IgD-negative memory B cell (primary cell): ENCODE data around the gene CAPRIN2. TPM values are rescaled to one million over a fixed set of nuclear protein-coding genes. Genes with fewer than 3 reads are reported as not detected.

ENCODE experiments used
- H3K27ac Mint-ChIP-seq, 3 donors: one replicate each; pipeline ENCODE4 v1.8.0; 2020 to 2022; ENCODE audit warnings: mild to moderate bottlenecking in 3 of 3, mixed read lengths in 3 of 3, moderate library complexity in 1 of 3
- H3K27me3 Mint-ChIP-seq: one replicate; pipeline ENCODE4 v1.8.0; 2021; ENCODE audit warnings: mixed read lengths
- H3K36me3 Mint-ChIP-seq: one replicate; pipeline ENCODE4 v1.8.0; 2020; ENCODE audit warnings: mild to moderate bottlenecking, mixed read lengths
- H3K4me1 Mint-ChIP-seq, 3 donors: one replicate each; pipeline ENCODE4 v1.8.0; 2020 to 2022; ENCODE audit warnings: mixed read lengths in 3 of 3, mild to moderate bottlenecking in 1 of 3
- H3K4me3 Mint-ChIP-seq, 4 donors: one replicate each; pipeline ENCODE4 v1.8.0; 2020 to 2022; ENCODE audit warnings: mild to moderate bottlenecking in 4 of 4, mixed read lengths in 4 of 4, moderate library complexity in 3 of 4
- H3K9me3 Mint-ChIP-seq, 3 donors: one replicate each; pipeline ENCODE4 v1.8.0; 2020 to 2021; ENCODE audit warnings: mixed read lengths in 3 of 3, mild to moderate bottlenecking in 1 of 3
- polyA plus RNA-seq: library from polyadenylated mRNA; unstranded; fragments of 300-500 nt; fragmentation: Illumina TruSeq; gene quantifications from one replicate; pipeline ENCODE4 v1.2.3, GENCODE V29; 2021

The CAPRIN2 gene
- polyA plus RNA-seq, result 14.6 TPM

DNA sequence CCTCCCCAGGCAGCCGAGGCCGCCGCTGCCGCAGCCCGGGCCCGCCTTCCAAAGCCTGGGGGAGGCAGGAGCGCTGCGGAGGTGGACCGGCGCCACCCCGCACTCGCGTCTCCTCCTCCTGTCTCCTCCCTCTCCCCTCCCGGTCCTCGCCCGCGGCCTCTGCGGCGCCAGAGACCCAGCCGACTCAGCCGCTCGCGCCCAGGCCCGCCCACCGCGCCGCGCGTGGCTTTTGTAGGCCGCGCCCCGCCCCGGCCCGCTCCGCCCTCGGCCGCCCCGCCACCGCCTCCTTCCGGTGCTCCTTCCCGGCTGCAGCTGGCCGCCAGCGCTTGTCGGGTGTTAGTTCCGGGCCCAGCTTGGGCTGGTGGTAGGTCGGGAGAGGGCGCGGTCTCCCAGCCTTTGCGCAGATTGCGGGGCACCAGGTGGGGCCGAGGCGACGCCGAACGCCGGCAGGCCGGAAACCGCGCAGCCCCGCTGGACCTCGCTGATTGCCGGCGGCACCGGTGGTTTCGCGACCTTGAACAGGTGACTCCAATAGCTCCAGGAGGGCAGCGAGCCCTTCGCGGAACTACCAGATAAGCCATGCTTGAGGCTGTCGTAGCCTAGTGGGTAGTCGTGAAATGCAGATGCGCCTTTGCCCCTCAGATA, at the start of gene CAPRIN2:
CAPRIN2 (minus strand) TSS at position 202 of the 645 bp plus-strand sequence. CDS start 1,431 bp downstream, outside the sequence.
- Mint-ChIP-seq H3K4me3 (peak within 1 kb of the TSS; percentile 91 to 99 (median 98)), H3K36me3 (no peaks in the 10 kb centered on the region)

DNA sequence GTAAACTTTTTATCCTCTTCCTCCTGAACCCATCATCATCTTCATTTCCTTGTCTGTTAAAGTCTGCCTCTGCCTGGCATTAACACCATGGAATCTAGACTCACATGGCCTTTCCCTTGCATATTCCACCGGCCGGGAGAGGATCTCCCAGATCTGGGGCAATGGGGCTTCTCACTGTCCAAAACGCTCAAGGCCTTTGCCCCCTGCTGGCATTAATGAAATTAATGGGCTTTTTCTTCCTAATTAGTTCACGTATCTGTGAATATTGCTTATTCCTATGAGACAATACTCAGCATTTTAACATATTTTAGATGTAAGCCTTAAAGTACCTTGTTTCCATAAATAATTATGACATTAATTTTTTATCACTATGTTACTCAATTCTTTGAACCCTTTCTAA, 42.9 kb upstream of the CAPRIN2 start:
- no peaks in the 10 kb centered on the region for H3K9me3 Mint-ChIP-seq
- no peak overlapping the region for H3K27ac Mint-ChIP-seq
- H3K36me3 Mint-ChIP-seq, result no peaks in the 10 kb centered on the region
- peak overlapping the region in 1 of 4 donors; percentile 72 for H3K4me3 Mint-ChIP-seq
- peaks cover 24% of the 10 kb centered on the region for H3K27me3 Mint-ChIP-seq
- H3K4me1 Mint-ChIP-seq, result peaks cover 5 to 7% (median 6%) of the 10 kb centered on the region in 3 donors

More for the DNA sequence above, at the start of gene CAPRIN2:
- Mint-ChIP-seq H3K9me3 (no peaks in the 10 kb centered on the region), H3K4me1 (peaks cover 20 to 25% (median 23%) of the 10 kb centered on the region in 3 donors), H3K27me3 (no peaks in the 10 kb centered on the region), H3K27ac (peak within 1 kb of the TSS; percentile 91 to 94 (median 91))

DNA sequence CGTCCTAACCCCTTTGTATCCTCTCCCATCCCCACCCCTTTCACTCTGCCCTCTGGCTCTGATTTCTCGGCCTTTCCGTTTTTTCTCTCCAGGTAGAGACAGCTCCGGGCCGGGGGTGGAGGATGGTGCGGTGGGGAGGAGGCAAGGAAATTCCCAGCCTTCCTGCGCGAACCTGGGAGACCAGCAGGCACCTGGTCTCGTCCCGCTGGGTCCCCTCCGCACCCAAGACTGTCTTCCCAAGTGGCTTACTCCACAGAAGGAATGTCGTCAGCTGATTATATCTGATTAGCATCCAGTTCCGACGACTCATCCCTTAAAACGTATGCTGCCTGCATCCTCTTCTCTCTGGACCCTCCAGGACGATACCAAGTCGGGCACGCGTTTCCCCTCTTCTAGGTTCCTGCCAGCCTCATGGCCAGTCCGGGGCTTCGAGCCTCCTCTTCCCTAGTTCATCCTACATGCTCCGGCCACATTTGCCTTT, 42.2 kb upstream of the CAPRIN2 start:
- Mint-ChIP-seq H3K4me1 (peaks cover 5 to 7% (median 6%) of the 10 kb centered on the region in 3 donors), H3K9me3 (no peaks in the 10 kb centered on the region), H3K27me3 (peaks cover 24% of the 10 kb centered on the region), H3K27ac (no peak overlapping the region), H3K4me3 (peak overlapping the region in 3 of 4 donors; percentile 44 to 84 (median 48)), H3K36me3 (no peaks in the 10 kb centered on the region)

DNA sequence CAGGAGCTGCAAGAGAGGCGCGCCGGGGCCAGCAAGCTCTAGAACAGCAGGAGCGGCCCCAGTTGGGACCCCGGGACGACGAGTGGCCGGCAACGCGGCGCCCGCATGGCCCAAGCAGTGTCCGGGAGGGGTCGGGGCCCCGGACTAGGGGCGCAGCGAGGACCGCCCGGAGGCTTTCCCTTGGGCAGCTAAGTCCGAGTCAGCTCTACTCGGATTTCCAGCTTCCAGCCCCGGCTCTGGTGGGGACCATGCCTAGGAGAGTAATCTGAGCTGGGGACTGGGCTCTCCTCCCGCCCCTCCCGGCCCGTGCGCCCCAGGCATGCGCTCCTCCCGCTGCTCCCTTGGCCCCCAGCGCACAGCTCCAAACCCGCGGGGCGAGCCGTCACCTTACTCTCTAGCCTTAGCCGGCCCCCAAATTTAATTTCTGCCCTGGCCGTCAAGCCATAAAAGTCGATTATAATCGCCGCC, 41.6 kb upstream of the CAPRIN2 start:
- H3K27ac Mint-ChIP-seq, result no peak overlapping the region
- H3K27me3 Mint-ChIP-seq, result peaks cover 24% of the 10 kb centered on the region
- H3K36me3 Mint-ChIP-seq, result no peaks in the 10 kb centered on the region
- H3K4me1 Mint-ChIP-seq, result peaks cover 5 to 7% (median 6%) of the 10 kb centered on the region in 3 donors
- peak overlapping the region in 3 of 4 donors; percentile 72 to 84 (median 81) for H3K4me3 Mint-ChIP-seq
- H3K9me3 Mint-ChIP-seq, result no peaks in the 10 kb centered on the region

- Mint-ChIP-seq H3K27me3 (peaks cover 24% of the 10 kb centered on the region), H3K9me3 (no peaks in the 10 kb centered on the region), H3K4me1 (peaks cover 5 to 7% (median 6%) of the 10 kb centered on the region in 3 donors), H3K36me3 (no peaks in the 10 kb centered on the region), H3K27ac (no peak overlapping the region), H3K4me3 (peak overlapping the region; percentile 32 to 81 (median 72))
These were observed 40.9 kb upstream of the CAPRIN2 start for GRCh38 chr12:30795410-30796312.

DNA sequence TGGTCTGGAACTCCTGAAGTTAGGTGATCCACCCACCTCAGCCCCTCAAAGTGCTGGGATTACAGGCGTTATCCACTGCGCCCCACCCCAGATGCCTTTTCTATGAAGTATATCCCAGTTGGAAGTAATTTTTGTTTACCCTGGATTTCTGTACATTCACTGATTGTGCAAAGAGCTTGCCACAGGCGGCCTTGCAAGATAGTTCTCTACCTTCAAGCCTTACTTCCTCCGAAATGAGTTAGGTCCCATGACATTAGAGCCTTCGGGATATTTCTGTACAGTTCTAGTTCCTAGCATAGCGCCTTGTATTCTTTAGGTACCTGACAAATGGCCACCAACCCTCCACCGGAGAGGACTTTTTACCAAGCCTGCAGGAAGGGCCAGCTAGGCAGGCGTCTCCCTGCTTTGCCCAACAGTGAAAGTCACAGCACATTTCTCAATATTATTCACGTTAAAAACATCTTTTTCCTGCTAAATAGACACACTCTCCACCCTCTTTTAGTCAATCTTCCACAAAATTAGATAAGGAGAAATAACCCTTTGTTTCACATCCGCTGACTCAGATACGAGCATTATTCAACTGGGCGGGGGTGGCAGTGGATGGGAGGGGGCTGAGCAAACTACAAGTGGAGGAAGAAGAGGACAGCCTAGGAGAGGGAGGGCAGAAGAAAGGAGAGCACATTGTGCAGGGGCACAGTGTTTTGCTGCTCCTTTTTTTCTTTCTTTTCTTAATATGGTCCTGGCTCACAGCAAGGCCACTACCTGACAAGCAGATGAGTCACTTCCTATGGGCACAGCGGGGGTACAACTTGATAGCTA, 40.0 kb upstream of the CAPRIN2 start:
- no peaks in the 10 kb centered on the region for H3K9me3 Mint-ChIP-seq
- peaks cover 24% of the 10 kb centered on the region for H3K27me3 Mint-ChIP-seq
- peaks cover 5 to 7% (median 6%) of the 10 kb centered on the region in 3 donors for H3K4me1 Mint-ChIP-seq
- H3K4me3 Mint-ChIP-seq, result peak overlapping the region in 3 of 4 donors; percentile 8 to 65 (median 58)
- H3K36me3 Mint-ChIP-seq, result no peaks in the 10 kb centered on the region
- no peak overlapping the region for H3K27ac Mint-ChIP-seq

DNA sequence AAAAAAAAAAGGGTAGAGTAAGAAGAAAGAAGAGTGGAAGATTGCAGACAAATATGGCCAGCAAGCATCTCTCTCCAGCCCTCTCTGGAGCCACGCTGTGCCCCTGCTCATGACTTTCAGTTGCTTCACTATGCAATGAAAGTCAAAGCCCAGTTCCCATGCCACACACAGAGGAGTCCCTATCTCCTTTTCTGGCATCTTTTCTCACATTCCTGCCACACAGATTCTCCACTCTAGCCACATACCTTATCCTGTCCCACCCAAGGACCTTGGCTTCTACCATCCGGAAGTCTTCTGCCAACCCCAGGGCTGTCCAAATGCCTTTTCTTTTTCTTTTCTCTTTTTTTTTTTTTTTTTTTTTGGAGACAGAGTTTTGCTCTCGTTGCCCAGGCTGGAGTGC, 39.3 kb upstream of the CAPRIN2 start:
- H3K27me3 Mint-ChIP-seq, result peaks cover 22% of the 10 kb centered on the region
- H3K4me1 Mint-ChIP-seq, result peaks cover 5 to 7% (median 6%) of the 10 kb centered on the region in 3 donors
- H3K4me3 Mint-ChIP-seq, result no peak overlapping the region
- no peaks in the 10 kb centered on the region for H3K9me3 Mint-ChIP-seq
- H3K36me3 Mint-ChIP-seq, result no peaks in the 10 kb centered on the region
- no peak overlapping the region for H3K27ac Mint-ChIP-seq

DNA sequence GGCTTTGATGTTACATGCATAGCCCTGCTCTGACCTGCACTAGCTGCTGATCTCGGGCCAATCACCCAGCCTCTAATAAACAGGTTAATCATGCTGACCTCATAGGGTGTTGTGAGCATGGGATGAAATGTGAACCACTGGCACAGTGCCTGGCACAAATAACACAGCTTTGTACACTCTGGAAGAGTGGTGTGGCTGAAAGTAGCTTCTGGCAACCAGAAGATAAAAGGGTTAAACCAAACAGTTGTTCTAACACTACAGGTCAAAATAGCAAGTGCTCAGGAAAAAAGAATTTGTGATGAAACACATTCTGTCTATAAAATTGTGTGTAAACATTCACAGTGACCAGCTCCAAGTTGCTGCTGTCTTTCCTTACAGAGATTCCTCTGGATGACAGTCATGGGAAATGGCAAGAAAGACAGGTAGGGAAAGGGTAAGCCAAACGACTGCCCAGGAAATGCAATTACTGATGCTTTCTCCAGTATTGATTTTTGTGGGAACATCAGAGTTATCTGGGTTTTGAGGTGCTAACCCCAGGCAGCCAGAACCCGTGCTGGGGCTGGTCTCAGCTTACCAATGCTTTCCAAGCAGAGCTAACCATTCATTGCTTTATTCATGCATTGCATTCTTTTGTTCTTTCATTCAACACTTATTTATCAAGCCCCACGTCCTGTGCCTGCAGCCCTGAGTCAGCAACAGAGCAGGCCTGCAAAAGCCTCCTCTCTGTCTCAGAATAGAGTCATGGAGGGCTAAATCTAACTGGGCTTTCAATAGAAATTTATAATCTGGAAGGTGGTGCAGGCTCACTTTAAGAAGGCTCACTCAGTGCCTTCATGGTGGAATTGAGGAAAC, 38.1 kb upstream of the CAPRIN2 start:
- Mint-ChIP-seq H3K4me1 (peaks cover 5 to 7% (median 6%) of the 10 kb centered on the region in 3 donors), H3K9me3 (no peaks in the 10 kb centered on the region), H3K36me3 (no peaks in the 10 kb centered on the region), H3K27me3 (peaks cover 19% of the 10 kb centered on the region), H3K27ac (no peak overlapping the region), H3K4me3 (no peak overlapping the region)

DNA sequence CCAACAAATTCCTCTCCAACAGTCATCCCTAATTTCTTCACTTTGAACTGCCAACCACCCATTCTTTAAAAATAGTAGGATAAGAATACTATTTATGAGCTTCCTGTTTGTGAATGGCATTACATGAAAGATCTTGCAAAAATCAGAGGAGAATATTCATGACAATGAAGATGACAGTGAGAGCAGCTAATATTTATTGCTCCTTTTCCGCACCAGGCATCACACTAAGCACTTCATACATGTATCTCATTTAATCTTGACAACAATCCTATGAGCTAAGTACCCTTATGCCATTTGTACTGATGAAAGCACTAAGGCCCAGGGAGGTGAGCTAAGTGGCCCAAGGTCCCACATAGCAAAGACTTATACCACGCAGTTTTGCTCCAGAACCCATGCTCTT, 37.3 kb upstream of the CAPRIN2 start:
- Mint-ChIP-seq H3K27me3 (peaks cover 13% of the 10 kb centered on the region), H3K27ac (no peak overlapping the region), H3K36me3 (no peaks in the 10 kb centered on the region), H3K9me3 (no peaks in the 10 kb centered on the region), H3K4me3 (no peak overlapping the region), H3K4me1 (peaks cover 3 to 6% (median 4%) of the 10 kb centered on the region in 3 donors)

- Mint-ChIP-seq H3K27ac (no peak overlapping the region), H3K27me3 (peaks cover 4% of the 10 kb centered on the region), H3K9me3 (peaks cover 0 to 2% (median 0%) of the 10 kb centered on the region in 3 donors), H3K4me1 (no peaks in the 10 kb centered on the region), H3K4me3 (no peak overlapping the region), H3K36me3 (no peaks in the 10 kb centered on the region)
These were observed 34.0 kb upstream of the CAPRIN2 start for GRCh38 chr12:30788754-30789153.

GRCh38 chr12:30785630-30786029, 30.9 kb upstream of the CAPRIN2 start:
- Mint-ChIP-seq H3K4me1 (no peaks in the 10 kb centered on the region), H3K4me3 (no peak overlapping the region), H3K27ac (no peak overlapping the region), H3K27me3 (peaks cover 4% of the 10 kb centered on the region), H3K36me3 (no peaks in the 10 kb centered on the region), H3K9me3 (peaks cover 0 to 2% (median 0%) of the 10 kb centered on the region in 3 donors)

DNA sequence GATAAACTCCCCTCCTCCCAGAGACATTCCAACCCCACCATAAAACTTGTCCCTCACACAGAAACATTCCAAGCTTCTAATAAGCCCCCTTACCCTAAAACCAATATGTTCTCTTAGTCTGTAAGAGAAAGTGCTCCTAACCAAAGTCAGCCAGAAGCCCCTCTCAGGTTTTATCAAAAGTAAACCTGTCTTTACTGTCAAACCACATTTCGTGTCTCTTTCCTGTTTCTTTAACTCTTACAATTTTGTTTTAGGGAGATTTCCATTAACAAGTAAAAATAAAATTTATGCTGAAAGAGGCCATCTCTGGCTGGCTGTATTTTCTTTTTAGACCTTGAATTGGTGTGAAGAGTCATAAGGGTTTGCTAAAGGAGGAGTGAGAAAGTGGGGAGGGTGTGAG, 29.8 kb upstream of the CAPRIN2 start:
- peaks cover 6% of the 10 kb centered on the region for H3K27me3 Mint-ChIP-seq

GRCh38 chr12:30783946-30784345, 29.2 kb upstream of the CAPRIN2 start:
- peaks cover 0 to 2% (median 1%) of the 10 kb centered on the region in 3 donors for H3K9me3 Mint-ChIP-seq
- H3K27me3 Mint-ChIP-seq, result peaks cover 9% of the 10 kb centered on the region
- no peak overlapping the region for H3K27ac Mint-ChIP-seq
- no peaks in the 10 kb centered on the region for H3K36me3 Mint-ChIP-seq
- H3K4me1 Mint-ChIP-seq, result no peaks in the 10 kb centered on the region
- H3K4me3 Mint-ChIP-seq, result no peak overlapping the region

More for the DNA sequence above, 29.8 kb upstream of the CAPRIN2 start:
- H3K4me1 Mint-ChIP-seq, result no peaks in the 10 kb centered on the region
- no peak overlapping the region for H3K4me3 Mint-ChIP-seq
- peaks cover 0 to 2% (median 0%) of the 10 kb centered on the region in 3 donors for H3K9me3 Mint-ChIP-seq
- H3K36me3 Mint-ChIP-seq, result no peaks in the 10 kb centered on the region
- no peak overlapping the region for H3K27ac Mint-ChIP-seq
